ENCODE data around the gene TNIP3. TPM values are rescaled to one million over a fixed set of nuclear protein-coding genes. Genes with fewer than 3 reads are reported as not detected.

Gene TNIP3
- total RNA-seq, 1 donor from 2014 or later, result 0.14 TPM

DNA sequence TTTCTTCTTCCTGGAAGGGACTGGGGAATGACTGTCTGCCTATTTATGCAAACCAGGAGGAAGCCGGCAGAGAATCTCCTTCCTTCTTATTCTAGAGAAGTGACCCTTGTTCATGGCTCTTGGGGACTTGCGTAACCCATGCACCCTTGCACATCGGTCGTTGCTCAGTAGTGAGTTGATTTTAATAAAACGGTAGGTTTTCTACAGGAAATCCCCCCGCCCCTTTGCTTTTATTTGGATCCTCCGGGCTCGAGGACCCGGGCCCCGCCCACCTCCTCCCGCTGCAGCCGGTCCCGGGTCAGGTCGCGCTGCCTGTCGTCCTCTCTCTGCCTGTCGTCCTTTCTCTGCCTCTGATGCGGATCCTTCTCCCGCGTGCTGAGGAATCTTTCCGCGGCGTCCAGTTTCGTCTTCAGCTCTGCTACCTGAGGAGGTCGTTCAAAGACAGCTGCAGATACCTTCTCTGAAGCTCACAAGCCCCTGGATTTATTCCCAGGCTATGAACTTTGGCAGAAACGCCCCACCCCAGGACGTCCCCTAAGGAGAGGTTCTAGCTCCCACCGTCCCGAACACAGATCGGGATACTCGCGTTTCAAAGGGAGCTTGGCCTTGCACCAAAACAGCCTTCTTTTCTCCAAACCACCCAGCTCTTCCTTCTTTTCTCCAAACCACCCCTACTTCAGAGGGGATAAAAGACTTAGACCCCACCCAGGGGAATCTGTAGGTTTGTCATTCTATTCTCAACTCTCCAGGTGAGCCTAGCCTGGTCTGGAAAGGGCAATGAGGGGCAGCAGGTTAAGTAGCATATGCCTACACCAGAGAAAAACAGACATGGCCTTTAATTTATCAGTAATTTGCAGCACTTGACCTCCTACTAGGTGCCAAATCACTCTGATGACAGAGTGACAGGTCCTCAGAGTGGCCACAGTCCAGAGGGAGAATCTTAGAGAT is 7.0 kb downstream of the TNIP3 start:
- DNase-seq (ENCODE audit: low read depth), result peak; percentile 22
- H3K27me3 ChIP-seq (ENCODE audit: insufficient read depth, low read length), result no peaks in the 10 kb centered on the region
- no peaks in the 10 kb centered on the region for H3K36me3 Mint-ChIP-seq (ENCODE audit: low read depth, unreplicated experiment)
- H3K79me2 ChIP-seq (ENCODE audit: insufficient read depth, low read length), result no peaks in the 10 kb centered on the region
- no peaks in the 10 kb centered on the region for H3K27me3 Mint-ChIP-seq (ENCODE audit: low read depth, unreplicated experiment)
- H3K4me1 Mint-ChIP-seq (ENCODE audit: low read depth, unreplicated experiment), result peaks cover 6% of the 10 kb centered on the region
- peak overlapping the region; percentile 65 for H3K4me3 ChIP-seq (ENCODE audit: insufficient read depth, low read depth, low read length)
- H3K9me3 ChIP-seq (ENCODE audit: insufficient read depth, low read depth, low read length), result no peaks in the 10 kb centered on the region
- peak overlapping the region; percentile 66 for H3K27ac ChIP-seq (ENCODE audit: low read depth, low read length)
- FAIRE-seq, result no peak
- H3K9ac ChIP-seq (ENCODE audit: low read length), result peak overlapping the region; percentile 63
- H3K9me3 Mint-ChIP-seq (ENCODE audit: unreplicated experiment), result no peaks in the 10 kb centered on the region
- H3K4me3 Mint-ChIP-seq (ENCODE audit: unreplicated experiment), result peak overlapping the region; percentile 95
- peaks cover 6% of the 10 kb centered on the region for H3K4me1 ChIP-seq (ENCODE audit: insufficient read depth, low read length)
- TF ChIP-seq, protein P1, sequence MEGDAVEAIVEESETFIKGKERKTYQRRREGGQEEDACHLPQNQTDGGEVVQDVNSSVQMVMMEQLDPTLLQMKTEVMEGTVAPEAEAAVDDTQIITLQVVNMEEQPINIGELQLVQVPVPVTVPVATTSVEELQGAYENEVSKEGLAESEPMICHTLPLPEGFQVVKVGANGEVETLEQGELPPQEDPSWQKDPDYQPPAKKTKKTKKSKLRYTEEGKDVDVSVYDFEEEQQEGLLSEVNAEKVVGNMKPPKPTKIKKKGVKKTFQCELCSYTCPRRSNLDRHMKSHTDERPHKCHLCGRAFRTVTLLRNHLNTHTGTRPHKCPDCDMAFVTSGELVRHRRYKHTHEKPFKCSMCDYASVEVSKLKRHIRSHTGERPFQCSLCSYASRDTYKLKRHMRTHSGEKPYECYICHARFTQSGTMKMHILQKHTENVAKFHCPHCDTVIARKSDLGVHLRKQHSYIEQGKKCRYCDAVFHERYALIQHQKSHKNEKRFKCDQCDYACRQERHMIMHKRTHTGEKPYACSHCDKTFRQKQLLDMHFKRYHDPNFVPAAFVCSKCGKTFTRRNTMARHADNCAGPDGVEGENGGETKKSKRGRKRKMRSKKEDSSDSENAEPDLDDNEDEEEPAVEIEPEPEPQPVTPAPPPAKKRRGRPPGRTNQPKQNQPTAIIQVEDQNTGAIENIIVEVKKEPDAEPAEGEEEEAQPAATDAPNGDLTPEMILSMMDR (IDR thresholded peaks at IDR 0.05; ENCODE audit: insufficient read depth, low read depth, low read length), result no peak
- TF ChIP-seq EZH2 (IDR thresholded peaks at IDR 0.05; ENCODE audit: insufficient read depth, low read length), result no peak
- H4K20me1 ChIP-seq (ENCODE audit: insufficient read depth, low read length), result no peaks in the 10 kb centered on the region
- H3K4me2 ChIP-seq (ENCODE audit: low read length), result peak overlapping the region; percentile 85
- peak overlapping the region; percentile 84 for H3K27ac Mint-ChIP-seq (ENCODE audit: unreplicated experiment)
- H2AFZ ChIP-seq (ENCODE audit: low read depth, low read length), result peak overlapping the region; percentile 73
- H3K36me3 ChIP-seq (ENCODE audit: insufficient read depth, low read length), result no peaks in the 10 kb centered on the region

DNA sequence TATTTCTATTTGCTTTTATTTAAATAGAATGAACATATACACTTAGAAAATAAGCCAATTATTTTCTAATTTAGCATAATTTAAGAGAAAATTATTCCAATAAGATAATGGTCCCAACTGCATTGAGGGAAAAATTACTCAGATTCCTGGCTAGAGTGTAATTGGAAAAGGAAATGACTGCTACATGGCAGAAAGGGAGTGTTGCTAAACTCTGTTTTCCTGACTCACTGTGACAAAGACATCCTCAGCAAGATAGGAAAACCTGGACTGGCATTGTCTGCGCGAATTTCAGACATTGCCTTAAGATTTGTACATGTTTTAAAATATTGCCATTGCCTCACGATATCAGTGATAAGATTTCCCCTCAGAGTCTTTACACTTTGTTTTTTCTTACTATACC is 8.2 kb downstream of the TNIP3 start:
- Mint-ChIP-seq H3K9me3 (ENCODE audit: unreplicated experiment) (no peaks in the 10 kb centered on the region), H3K4me1 (ENCODE audit: low read depth, unreplicated experiment) (peaks cover 6% of the 10 kb centered on the region), H3K27ac (ENCODE audit: unreplicated experiment) (peak overlapping the region; percentile 56), H3K27me3 (ENCODE audit: low read depth, unreplicated experiment) (no peaks in the 10 kb centered on the region), H3K36me3 (ENCODE audit: low read depth, unreplicated experiment) (no peaks in the 10 kb centered on the region), H3K4me3 (ENCODE audit: unreplicated experiment) (peak overlapping the region; percentile 95)
- Histone ChIP-seq H3K36me3 (ENCODE audit: insufficient read depth, low read length) (no peaks in the 10 kb centered on the region), H3K27me3 (ENCODE audit: insufficient read depth, low read length) (no peaks in the 10 kb centered on the region), H3K4me2 (ENCODE audit: low read length) (peak overlapping the region; percentile 85), H3K4me1 (ENCODE audit: insufficient read depth, low read length) (peaks cover 6% of the 10 kb centered on the region), H3K9me3 (ENCODE audit: insufficient read depth, low read depth, low read length) (no peaks in the 10 kb centered on the region), H3K27ac (ENCODE audit: low read depth, low read length) (peak overlapping the region; percentile 66), H3K9ac (ENCODE audit: low read length) (peak overlapping the region; percentile 78), H2AFZ (ENCODE audit: low read depth, low read length) (peak overlapping the region; percentile 58), H3K79me2 (ENCODE audit: insufficient read depth, low read length) (no peaks in the 10 kb centered on the region), H3K4me3 (ENCODE audit: insufficient read depth, low read depth, low read length) (peak overlapping the region; percentile 65), H4K20me1 (ENCODE audit: insufficient read depth, low read length) (no peaks in the 10 kb centered on the region)
- DNase-seq (ENCODE audit: low read depth), result peak; percentile 90
- TF ChIP-seq, protein P1 (IDR thresholded peaks at IDR 0.05; ENCODE audit: insufficient read depth, low read depth, low read length), result no peak
- no peak for TF ChIP-seq EZH2 (IDR thresholded peaks at IDR 0.05; ENCODE audit: insufficient read depth, low read length)
- FAIRE-seq, result peak; percentile 97

DNA sequence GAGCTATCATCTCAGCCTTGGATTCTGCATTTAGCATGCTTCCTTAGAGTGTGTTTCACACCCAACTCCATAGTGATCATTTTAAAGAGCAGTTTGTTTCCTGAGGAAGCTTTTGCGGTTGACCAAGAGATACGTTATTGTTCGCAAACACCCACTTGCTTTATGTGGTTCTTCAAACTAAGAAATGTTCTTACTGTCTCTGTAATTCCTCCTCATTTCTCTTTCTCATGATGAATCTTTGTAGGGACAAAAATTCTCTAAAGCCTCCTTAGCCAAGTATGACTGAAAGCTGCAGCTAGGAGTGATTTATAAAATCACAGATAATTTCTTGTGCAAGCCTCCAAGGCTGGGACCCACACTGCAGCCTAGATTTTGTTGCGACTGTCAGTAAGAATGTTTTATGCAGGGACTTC is 10.0 kb downstream of the TNIP3 start:
- Histone ChIP-seq H3K79me2 (ENCODE audit: insufficient read depth, low read length) (no peaks in the 10 kb centered on the region), H4K20me1 (ENCODE audit: insufficient read depth, low read length) (no peaks in the 10 kb centered on the region), H2AFZ (ENCODE audit: low read depth, low read length) (no peak overlapping the region), H3K4me1 (ENCODE audit: insufficient read depth, low read length) (peaks cover 6% of the 10 kb centered on the region), H3K36me3 (ENCODE audit: insufficient read depth, low read length) (no peaks in the 10 kb centered on the region), H3K4me3 (ENCODE audit: insufficient read depth, low read depth, low read length) (no peak overlapping the region), H3K9ac (ENCODE audit: low read length) (no peak overlapping the region), H3K4me2 (ENCODE audit: low read length) (no peak overlapping the region), H3K9me3 (ENCODE audit: insufficient read depth, low read depth, low read length) (no peaks in the 10 kb centered on the region), H3K27ac (ENCODE audit: low read depth, low read length) (no peak overlapping the region), H3K27me3 (ENCODE audit: insufficient read depth, low read length) (no peaks in the 10 kb centered on the region)
- no peak for FAIRE-seq
- Mint-ChIP-seq H3K4me3 (ENCODE audit: unreplicated experiment) (no peak overlapping the region), H3K4me1 (ENCODE audit: low read depth, unreplicated experiment) (peaks cover 6% of the 10 kb centered on the region), H3K9me3 (ENCODE audit: unreplicated experiment) (no peaks in the 10 kb centered on the region), H3K27ac (ENCODE audit: unreplicated experiment) (no peak overlapping the region), H3K36me3 (ENCODE audit: low read depth, unreplicated experiment) (no peaks in the 10 kb centered on the region), H3K27me3 (ENCODE audit: low read depth, unreplicated experiment) (no peaks in the 10 kb centered on the region)
- no peak for DNase-seq (ENCODE audit: low read depth)
- TF ChIP-seq, protein P1 (IDR thresholded peaks at IDR 0.05; ENCODE audit: insufficient read depth, low read depth, low read length), result no peak
- no peak for TF ChIP-seq EZH2 (IDR thresholded peaks at IDR 0.05; ENCODE audit: insufficient read depth, low read length)
